Measurements from ENCODE around the gene MINDY4.

The MINDY4 gene

DNA sequence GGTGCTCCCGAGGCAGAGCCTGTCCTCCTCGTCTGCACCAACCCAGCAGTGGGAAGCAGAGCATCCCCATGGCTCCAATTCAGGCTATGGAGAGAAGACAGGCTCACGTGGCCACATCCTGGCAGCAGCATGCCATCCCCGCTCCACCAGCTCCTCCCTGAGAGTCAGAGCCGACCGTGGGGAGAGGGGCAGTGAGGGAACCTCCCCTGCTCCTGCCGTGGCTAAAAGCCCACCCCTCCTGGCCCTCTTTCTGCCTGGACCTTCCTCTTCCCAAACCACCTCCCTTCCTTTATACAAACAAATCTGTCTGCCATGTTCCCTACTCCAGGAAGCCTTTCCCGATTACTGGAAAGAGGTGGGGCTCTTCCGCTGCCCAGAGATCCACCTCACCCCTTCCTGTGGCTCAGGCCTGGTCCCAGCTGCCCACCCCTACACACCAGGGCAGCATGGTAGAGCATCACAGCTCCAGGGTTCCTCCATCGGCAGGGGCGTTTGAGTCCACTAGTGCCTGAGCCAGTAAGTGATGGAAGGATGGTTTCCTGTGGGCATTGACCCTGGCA lies 129.7 kb downstream of the MINDY4 start:
- no peak for DNase-seq (ENCODE audit: low read depth, low spot score)

DNA sequence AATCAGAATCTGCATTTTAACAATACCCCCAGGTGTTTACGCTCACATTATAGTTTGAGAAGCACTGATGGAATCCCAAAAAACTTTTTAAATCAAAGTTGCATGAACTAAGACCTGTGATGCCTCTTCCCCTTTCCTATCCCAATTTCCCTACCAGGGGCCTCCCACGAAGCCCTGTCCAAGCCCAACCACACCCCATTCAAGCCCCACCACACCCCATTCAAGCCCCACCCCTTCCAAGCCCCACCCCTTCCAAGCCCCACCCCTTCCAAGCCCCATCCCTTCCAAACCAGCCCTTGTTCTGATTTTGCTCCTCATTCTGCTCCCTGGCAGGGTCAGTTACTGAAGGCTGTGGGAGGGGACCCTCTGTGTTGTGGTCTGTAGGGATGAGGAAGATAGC lies 130.6 kb downstream of the MINDY4 start:
- no peak for DNase-seq (ENCODE audit: low read depth, low spot score)

DNA sequence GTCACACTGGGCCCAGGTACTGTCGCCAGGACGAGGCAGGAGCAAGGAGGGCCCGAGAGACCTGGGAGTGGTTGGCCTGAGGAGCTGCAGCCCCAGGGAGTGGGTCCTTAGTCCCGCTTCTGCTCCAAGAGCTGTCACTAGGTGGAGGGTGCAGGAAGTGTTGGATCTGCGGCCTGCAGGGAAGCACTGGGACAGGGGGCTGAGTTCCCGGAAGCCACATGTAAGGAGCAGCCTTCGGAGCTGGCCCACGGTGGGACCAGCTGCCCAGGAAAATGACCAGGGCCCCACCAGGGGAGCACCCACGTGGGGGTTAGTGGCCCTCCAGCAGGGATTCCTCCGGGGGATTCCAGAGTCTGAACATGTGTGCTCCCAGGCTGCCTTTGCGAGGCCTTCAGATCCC lies 131.2 kb downstream of the MINDY4 start:
- DNase-seq (ENCODE audit: low read depth, low spot score): no peak

- no peak for DNase-seq (ENCODE audit: low read depth, low spot score)
Observed at GRCh38 chr7:30903146-30903545, 131.9 kb downstream of the MINDY4 start.

DNA sequence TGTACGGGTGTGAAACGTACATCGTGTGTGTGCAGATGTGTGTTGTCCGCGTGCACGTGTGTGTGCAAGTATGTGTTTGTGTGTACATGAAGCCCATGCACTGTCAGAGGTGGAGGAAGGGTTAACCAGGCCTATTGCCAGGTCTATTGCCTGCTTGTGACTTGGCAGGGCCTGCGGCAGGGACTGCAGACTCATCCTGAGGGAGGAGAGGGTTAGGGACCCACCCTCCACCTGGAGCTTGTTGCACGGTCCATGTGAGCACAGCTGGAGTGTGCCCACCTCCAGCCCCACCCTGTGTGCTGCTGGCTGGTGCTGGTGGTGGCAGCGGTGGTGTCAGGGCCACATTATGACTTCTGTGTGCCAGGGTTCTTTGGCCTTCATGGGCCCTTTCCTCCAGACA lies 133.3 kb downstream of the MINDY4 start:
- no peak for DNase-seq (ENCODE audit: low read depth, low spot score)

- no peak for DNase-seq (ENCODE audit: low read depth, low spot score)
Observed at GRCh38 chr7:30905078-30906012, 134.1 kb downstream of the MINDY4 start.

DNA sequence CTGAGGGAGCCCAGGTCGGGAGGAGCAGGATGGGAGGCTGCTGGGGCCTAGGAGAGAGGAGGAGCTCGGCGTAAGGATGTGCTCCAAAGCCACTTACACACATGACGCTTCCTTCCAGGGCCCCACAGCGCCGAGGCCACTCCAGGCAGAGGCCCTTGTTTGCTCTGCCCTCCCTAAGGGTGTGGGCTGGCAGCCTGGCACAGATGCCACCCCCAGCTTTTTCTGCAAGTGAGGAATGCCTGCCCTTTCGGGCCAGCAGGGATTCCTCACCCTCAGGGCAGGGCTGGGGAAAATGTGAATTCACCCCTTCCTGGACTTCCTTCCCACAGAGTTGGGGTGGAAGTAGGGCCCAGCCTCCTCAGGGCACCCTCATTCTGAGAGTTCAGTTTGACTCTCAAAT lies 134.8 kb downstream of the MINDY4 start:
- no peak for DNase-seq (ENCODE audit: low read depth, low spot score)

DNA sequence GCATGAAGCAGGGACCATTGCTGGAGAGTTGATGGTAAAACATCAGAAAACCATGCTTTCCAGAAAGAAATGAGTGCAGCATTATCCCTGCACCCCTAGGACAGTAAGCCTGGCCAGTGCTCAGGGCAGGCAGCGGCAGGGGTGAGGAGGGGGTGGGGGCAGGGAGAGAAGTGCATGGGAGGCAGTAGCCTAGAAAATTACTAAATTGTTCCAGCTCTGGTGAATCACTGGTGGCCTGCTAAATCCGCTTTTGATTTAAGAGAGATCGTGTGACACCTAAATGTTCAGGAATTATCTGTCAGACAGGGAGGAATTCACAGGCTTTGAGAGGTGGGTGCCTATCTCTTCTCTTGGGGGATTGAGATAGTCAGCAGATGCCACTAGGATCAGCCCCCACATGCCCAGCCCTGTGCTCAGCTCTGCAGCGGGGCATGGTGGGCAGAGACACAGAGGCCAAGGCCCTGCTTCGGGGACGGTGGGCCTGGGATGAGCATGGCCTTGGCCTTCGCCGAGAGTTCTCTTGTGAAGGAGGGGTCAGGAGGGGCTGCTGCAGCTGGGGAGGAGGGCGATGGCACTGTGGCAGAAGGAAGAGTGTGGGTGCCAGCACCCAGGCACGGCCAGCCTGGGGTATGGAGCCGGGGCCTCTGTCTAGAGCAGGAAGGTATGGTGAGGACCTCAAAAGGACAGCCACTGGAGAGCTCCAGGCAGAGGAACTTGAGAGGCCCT lies 135.5 kb downstream of the MINDY4 start:
- no peak for DNase-seq (ENCODE audit: low read depth, low spot score)

DNA sequence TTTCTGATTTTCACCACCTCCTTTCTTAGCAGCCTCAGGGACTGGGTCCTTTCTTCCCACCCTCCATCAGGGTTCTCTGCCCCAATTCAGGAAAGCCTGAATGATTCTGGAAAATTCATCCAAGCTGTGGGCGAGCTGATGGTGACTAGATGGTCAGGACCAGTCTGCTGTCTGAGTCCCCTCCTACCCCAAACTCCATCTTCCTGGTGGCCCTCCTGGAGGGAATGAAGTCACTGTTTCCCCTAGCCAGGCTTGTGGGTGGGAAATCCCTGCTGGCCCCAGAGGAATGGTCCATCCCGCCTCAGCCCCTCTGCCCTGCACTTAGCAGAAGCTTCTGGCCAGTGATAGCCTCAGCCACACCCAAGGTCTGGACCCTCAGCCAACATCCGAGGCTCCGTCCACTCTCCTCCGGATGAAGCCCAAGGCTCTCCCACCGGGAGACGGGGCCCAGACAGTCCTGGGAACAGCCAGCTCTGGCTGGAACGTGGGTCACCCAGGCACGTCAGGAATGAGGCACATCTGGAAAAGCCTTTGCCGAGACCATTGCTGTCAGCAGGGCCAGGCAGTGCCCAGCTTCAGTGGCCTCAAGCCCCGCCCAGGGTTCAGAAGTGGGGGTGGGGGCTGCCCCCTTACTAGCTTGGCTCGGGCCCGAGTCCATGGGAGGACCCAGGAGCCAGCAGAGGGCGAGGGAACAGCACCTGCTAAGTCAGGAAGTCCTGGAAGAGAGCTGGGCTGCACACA lies 136.5 kb downstream of the MINDY4 start:
- DNase-seq (ENCODE audit: low read depth, low spot score): no peak

- DNase-seq (ENCODE audit: low read depth, low spot score): no peak
Observed at GRCh38 chr7:30908681-30909080, 137.5 kb downstream of the MINDY4 start.

GRCh38 chr7:30909431-30909830 lies 138.2 kb downstream of the MINDY4 start:
- no peak for DNase-seq (ENCODE audit: low read depth, low spot score)

- no peak for DNase-seq (ENCODE audit: low read depth, low spot score)
Observed at GRCh38 chr7:30910411-30911073, 139.3 kb downstream of the MINDY4 start.

DNA sequence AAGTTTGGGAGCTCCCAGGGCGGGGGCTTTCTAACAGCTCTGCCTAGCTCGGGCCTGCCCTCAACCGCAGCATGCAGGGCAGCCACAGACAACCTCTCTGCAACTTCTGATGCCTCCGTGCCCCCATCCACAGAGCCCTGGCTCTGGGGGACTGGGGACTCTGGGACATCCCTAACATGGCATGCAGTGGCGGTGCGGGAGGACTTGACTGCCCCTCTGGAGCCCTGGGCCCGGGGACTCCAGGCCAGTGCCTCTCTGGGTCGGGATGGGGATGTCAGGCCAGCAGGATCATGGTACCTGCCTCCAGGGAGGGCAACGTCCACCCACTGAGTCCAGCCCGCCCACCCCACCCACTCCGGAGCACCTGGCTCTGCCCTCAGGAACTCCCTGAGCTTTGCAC lies 139.9 kb downstream of the MINDY4 start:
- no peak for DNase-seq (ENCODE audit: low read depth, low spot score)

GRCh38 chr7:30911561-30911969 lies 140.3 kb downstream of the MINDY4 start, which contains the start of gene AQP1:
Gene AQP1 (plus strand): TSS chr7:30911853. CDS start chr7:30911910, 57 bp downstream.
- no peak for DNase-seq (ENCODE audit: low read depth, low spot score)

DNA sequence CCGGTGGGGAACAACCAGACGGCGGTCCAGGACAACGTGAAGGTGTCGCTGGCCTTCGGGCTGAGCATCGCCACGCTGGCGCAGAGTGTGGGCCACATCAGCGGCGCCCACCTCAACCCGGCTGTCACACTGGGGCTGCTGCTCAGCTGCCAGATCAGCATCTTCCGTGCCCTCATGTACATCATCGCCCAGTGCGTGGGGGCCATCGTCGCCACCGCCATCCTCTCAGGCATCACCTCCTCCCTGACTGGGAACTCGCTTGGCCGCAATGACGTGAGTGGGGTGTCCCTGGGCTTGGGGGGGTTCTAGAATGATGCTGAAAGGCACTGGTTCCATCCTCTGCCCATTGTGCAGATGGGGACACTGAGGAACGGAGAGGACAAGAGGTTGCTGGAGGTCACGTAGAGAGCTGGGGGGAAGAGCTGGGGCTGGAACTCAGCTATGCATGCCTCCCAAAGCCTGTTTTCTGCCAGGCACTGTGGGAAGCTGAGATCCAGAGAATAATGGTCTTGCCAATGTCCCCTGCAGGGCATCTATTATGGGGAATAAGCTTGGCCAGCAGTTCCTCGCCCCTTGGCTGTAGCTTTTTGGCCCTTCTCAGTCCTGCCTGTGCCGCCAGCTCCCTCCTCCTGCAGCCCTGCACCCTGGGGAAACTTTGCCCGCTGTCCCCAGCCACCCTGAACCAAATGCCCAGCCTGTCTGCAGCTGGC lies 141.0 kb downstream of the MINDY4 start:
- no peak for DNase-seq (ENCODE audit: low read depth, low spot score)

DNA sequence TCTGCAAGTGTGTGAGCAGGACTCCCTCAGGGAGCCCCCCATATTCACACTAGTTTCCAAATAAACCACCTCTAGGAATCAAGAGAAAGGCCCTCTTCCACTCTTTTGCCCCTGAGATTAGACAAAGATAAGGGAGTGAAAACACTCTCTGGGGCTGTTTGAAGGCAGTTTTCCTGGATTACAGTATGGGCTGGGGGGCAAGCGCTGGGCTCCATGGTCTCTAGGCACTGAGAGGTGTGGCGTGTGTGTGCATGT lies 141.4 kb downstream of the MINDY4 start:
- DNase-seq (ENCODE audit: low read depth, low spot score): no peak

DNA sequence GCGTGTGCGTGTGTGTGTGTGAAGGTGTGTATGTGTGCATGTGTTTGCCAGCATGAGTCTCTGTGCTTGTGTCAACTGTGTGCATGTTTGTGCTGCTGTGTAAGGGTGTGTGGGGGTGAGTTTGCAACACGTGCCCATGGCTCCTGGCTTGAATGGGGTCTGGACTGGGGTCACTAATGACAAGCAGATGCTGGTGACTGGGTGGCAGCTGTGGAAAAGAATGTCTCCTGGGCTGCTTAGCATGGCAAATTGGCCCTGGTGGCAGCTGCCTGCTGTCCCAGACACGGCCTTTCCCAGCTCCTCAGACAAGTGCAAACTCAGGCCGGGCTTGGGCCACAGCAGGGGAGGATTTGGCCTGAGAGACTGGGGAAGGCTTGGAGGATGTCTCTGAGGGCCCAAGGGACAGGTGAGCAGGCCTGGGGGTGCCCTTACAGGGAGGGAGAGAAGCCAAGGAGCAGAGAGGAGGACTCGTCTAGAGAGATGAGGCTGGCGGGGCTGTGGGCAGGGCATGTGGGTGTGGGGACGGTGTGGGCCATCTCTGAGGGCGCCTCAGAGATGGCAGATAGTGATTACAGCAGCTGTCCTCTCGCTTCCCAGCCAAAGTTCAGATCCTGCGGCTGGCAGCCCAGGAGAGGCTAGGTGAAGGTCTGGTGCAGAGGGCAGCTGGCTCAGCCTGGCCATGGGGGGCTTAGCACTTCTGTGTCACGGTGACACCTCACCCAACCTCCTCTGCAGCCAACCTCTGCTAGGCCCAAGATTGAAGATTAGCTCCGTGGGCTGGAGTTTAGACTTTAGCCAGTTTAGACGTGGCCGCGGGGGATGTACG lies 142.0 kb downstream of the MINDY4 start:
- no peak for DNase-seq (ENCODE audit: low read depth, low spot score)

DNA sequence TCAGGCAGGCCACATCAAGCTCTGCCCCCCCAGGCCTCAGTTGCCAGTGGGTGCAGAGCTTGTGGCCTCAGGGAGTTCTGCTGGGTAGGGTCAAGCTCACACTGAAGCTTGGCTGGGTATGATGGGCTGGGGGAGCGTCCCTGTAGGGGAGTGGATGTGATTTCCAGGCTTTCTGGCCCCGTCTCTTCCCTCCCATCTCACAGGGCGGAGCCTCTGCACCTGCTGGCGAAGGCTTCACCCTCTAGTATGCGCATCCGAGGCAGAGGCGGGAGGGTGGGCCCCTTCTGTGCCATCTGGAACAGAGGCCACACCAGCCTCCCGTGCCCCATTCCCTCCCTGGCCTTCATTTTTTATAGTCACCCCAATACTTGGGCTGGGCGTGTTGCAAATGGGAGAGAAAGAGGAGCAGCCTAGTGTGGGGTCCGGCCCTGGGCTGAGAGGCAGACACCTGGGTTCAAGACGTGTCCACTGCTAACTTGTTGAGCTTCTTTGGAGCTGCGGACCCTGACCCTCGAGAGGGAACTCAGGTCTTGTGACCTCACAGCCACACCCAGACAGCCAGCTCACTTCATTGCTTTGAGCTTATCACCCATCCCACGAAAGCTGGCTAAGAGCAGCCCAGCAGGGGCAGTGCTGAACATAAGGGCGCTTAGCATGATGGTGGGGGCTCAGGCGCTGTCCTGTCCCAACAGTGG lies 142.8 kb downstream of the MINDY4 start:
- no peak for DNase-seq (ENCODE audit: low read depth, low spot score)

DNA sequence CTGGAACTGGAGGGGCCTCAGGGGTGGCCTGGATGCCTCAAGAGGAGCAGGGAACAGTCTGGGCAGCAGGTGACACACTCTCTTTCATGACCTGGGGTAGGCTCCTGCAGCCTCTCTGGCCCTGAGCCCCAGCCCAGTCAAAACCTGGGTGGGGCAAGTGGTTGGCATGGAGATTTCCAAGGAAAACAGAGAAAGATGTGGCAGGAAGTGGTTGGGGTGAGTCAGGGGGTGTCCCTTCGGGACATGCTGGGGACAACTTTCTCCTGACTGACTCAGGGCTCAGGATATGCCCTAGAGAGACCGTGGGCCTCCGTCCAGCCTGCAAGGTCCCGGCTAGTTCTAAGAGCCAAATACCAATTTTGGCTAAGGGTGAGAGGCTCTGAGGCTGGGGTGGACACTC lies 143.4 kb downstream of the MINDY4 start:
- no peak for DNase-seq (ENCODE audit: low read depth, low spot score)
